Measurements from ENCODE around the gene TRNT1.
A peak's percentile ranks its signal among the peaks of the same experiment; 100 is the strongest.

Gene TRNT1

DNA sequence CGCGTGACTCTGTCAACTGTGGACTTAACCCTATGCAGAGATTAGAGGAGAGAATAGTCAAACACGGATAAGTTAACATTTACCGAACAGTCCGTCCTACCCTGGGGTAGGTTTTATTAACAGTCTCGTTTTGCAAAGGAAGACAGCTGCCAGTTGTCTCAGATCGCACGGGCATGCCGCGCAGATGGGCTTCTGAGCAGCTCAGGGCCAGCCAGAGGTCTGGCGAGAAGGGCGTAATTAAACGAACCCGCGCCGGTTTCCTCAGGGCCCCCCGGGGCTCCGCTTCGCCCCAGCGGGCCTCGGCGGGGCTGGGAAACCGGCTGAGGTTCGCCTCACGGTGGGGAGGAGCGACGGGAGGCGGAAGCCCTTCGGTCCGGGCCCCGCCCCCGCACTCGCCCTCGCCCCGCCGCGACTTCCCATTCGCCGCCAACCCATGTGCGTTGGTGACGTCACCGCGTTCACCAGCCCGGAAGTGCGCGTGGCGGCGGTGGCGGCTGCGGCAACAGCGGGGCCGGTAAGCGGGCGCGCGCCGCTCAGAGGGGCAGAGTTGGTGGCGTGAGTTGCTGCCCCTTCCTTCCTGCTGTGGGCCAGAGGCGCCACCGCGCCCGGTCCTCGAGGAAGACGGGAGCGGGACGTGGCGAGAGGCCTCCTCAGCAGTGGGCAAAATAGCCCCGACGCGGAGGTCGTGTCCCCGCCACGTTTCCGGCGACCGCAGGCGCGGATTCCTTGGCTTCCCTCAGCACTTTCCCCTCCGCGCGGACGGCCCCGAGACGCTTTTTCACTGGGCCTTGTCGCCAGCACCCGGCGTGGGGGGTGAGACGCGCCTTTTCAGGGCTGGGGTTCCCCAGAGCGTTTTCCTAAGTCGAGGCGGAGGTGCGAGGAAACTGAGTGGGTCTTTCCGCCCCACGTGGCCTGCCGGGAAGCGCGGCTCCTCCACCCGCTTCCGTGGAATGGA, at the start of gene TRNT1:
Gene TRNT1 (plus strand): TSS at position 464 of the 955 bp plus-strand sequence. CDS start 2,101 bp downstream, outside the sequence.
- peak; percentile 96 for DNase-seq (ENCODE audit: low read depth)

DNA sequence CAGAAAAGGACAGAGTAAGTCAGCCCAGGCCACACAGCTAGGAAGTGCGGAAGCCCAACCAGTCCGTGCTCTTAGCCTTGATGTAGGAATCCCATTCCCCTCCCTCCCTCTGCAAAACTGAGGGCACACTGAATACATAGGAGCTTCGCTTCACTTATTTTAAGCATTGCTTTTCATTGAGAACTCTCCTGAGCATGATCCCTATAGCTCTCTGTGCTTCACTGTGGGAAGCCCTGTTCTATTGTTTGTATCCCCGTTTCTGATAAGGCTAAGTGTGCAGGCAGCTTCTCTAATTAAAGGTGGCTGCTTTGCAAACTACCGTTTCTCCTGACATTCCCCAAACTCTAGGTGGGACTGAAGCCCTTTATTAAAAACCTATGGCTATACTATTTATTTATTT, 46.4 kb upstream of the TRNT1 start:
- DNase-seq (ENCODE audit: low read depth): no peak

DNA sequence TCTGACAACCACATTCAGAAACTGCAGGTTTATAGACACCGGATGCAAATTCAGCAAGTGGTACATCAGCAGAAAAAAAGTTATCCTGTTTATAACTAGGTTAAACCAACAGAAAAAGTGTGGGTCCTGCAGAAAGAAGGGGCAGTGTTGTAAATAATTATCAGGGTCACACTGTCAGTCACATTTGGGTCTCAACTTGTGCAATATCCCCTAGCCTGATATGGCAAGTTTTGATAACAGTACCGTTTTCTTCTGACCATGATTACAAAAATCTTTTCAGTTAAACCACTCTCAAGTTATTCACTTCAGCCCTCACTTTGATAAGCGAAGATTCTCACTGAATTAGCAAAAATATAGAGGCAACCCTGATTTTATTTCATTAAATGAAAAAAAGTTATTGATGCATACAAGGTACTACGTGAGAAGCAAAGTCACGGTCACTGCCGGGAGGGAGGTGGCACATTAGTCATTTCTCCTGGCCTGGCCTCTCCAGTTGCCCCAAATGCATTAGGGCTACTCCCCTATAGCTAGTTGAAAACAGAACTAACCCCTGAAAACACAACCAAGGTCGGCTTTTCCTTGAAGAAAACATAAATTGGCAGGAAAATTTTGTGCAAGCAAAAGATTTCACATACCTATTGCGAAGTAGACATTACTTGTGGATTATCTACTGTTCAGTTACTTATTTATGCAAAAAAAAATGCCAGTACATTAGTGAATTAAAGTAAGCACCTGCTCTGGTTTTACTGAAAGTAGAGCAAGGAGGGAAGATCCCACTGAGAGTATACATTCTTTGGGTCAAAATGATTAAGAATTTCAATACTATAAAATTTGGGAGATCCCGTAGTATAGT, 45.1 kb upstream of the TRNT1 start:
- no peak for DNase-seq (ENCODE audit: low read depth)

DNA sequence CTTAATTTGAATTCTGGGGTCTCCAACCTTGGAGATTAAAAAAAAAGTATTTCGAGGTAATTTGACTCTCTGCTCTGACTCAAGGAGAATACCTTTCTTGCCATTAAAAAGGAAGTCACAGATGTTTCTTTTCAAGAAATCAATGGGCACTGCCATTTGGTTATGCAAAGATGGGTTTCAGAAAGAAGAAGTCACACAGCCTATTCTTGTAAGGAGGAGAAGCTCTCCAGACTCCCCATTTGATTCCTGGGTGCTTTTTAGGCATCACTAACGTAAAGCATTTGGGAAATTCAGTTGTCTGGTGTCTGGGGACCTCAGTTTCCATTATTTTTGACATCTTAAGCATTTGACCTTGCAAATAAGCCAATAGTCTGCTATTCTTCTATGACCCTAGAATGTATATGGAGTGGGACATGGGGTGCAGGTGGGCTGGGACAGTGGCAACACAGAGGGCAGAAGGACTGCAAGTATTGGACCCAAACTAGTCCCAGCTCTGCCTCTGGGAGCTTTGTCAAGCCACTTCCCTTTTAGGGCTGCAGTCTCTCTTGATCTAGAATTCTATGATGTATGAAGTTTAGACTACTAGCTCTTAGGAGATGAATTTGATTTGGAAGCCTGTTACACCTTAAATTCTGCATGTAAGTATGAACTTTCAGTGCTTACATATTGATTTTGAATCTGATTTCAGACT, 44.4 kb upstream of the TRNT1 start:
- DNase-seq (ENCODE audit: low read depth): no peak

DNA sequence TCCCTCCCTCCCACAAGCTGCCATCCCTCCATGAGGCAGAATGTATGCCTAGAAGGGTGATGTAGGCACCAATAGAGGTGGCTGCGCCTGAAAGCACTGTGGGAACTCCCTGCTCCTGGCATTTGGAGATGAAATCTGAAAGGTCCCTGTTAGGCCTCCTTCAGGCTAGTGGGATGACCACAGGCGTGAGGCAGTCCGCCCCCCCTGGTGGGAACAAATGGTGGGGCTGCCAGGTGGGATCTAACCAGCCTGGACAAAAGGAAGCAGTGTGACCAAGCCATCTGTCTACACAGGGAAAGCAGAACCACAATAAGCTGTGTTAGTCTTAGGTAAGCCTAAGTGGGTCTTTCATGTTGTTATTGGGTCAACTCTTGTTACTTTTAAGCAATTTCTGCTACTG, 41.9 kb upstream of the TRNT1 start:
- DNase-seq (ENCODE audit: low read depth): no peak

DNA sequence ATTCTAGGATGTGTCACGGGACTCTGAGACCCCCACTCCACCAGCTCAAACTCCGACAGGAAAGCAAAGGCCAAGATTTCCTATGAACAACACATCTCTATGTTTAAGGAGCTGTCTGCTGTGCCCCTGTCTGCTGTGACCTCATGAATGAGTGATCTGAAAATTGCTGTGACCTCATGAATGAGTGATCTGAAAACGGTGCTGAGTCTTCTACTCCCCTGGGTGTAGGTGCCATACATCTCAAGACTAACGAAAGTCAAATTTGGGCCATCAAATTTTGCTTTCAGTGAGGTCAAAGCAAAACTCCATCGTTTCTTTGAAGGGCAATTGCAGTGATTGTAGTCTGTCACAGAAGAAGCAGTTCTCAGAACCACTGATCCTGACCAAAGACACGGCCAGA, 41.0 kb upstream of the TRNT1 start:
- DNase-seq (ENCODE audit: low read depth): no peak

DNA sequence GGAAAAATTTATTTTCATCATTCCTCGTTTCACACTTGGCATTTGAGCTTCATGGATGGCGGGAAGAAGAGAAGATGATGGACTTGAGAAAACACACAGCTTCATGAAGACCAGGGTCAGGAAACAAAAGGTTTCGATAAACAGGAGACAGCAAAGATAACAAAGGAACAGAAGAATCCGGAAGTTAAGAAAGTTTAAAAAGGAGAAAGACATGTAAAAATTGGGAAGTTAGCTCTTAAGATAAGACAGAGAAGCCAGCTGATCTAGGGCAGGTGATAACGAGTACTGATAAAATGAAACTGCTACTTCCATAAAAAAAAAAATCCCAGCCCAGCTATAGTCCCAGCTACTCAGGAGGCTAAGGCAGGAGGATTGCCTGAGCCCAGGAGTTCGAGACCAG, 40.5 kb upstream of the TRNT1 start:
- no peak for DNase-seq (ENCODE audit: low read depth)

DNA sequence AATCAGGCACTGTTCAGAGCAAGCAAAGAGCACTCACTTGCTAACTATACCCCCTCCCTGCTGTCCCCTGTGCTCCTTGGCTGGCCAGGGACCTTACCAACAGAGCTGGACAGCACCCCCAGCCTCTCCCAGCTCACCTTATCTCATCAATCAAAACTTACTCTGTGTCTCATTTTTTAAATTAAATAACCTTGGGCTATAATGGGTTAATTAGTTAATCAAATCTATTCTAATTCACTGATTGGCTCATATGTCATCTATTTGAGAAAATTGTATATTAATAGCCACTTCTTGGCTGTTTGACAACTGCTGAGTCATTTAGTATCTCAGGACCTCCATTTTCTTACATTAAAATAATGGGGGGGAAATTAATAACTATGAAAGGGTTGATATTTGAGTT, 39.5 kb upstream of the TRNT1 start:
- DNase-seq (ENCODE audit: low read depth): no peak

DNA sequence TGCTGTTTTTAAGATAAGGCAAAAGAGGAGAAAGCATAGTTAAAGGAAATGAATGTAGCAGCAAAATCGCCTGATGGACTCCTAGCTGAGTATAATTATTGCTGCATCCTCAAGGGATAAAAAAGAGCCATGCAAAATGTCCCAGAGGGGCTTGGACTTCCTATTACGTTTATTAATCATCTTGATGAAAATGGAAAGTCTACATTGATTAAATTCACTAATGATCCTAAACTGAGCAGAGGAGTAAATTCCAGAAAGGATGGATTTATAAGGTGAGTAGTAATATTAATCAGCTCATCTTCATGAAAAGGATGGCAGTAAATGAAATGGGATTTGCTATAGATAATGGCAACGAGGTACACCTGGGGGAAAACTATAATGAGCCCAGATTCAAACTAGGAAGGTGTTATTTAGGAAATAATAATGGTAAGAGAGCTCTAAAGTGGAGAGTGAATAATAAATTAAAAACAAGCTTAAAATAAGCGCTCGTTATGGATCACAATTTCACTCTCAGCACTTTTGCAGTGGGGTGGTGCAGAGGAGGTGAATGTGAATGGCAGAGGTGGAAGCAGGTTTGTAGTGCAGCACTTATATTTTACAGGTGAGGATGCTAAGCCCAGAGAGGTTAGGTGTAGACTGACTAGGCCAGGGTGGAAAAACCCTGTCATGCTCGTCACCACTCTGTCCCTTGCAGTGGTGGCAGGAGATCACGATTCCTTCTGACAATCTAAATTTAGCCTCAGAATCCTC, 38.8 kb upstream of the TRNT1 start:
- no peak for DNase-seq (ENCODE audit: low read depth)

DNA sequence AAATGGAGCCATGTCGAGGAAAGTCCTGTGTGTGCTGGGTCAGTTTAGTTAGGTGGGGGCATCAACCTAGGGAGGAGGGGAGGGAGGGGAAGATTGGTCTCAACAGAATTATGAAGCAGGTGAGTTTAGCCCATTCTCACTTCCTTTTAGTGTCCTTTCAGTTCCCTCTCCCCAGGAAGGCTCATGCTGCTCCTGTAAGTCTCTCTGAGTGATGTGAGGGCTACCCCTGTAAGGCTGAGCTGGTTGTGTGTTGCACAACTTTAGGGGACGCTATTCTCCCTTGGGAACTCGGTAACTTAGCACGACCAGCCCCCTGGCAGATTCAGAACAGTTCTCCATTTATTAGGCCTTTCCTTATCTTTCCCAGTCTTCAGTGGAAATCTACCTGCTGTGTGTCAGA, 37.7 kb upstream of the TRNT1 start:
- no peak for DNase-seq (ENCODE audit: low read depth)

DNA sequence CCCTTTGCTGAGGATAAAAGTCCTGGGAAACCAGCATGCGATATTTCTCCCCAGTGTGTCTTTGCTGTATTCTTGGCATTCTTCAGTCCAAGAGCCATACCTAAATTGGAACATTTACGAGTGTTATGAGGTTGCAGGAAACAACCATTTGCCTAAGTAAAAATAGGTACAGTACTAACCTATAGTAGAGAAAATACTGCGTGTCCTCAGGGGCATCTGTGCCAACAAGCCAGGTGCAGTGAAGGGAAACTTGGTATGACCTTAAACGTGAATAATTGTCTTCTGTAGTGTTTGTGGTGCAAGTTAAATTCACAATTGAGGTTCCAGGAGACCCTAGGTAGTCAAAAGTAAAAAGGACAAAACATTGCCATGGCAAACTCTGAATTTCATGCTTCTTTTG, 28.8 kb upstream of the TRNT1 start:
- no peak for DNase-seq (ENCODE audit: low read depth)

DNA sequence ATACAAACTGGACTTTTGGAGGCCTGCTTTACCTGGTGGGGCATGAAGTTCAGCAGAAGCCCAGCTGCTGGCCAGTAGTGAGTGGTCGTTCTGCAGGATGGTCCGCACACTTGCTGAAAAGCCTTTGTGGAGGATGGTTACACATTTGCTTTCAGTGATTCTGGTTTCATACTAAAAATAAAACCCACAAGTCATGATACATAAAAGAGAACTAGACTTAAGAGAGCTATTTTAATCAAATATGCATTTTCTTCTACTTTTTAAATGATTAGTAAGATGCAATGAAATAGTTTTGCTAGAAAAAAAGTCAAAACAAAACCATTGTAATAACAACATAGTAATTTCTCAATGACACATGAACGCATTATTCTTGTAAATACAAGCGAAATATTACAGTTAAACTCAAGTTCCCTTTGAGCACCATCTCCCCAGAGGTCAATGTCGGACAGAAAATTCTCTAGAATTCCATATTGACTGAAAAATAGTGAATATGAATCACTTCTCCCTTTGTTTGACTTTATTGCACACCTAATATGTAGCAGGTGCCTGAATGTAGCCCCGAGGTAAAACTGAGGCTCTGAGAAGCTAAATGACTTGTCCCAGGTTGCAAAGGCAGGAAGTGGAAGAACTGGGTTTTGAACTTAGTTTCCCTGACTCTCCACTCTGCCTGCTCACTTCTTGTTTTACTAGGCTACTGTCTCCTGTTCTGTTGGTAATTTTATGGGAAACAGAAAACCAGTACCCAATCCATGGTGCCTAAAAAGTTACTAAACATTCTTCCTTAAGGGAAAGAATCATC, 24.9 kb upstream of the TRNT1 start:
- no peak for DNase-seq (ENCODE audit: low read depth)

DNA sequence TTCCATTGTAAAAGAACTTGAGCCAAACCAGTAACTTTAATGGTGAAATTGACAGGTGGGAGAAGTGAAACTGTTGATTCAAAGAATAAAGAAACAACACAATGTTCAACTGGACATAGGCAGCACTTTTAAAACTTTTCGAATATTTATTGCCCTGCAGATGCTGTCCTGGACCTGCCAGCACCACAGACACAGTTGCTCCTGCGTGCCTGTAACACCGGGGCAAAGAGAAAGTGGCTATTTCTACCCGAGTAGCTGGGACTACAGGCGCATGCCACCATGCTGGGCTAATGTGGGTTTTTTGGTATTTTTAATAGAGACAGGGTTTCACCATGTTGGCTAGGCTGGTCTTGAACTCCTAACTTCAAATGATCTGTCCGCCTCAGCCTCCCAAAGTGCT, 24.0 kb upstream of the TRNT1 start:
- no peak for DNase-seq (ENCODE audit: low read depth)

DNA sequence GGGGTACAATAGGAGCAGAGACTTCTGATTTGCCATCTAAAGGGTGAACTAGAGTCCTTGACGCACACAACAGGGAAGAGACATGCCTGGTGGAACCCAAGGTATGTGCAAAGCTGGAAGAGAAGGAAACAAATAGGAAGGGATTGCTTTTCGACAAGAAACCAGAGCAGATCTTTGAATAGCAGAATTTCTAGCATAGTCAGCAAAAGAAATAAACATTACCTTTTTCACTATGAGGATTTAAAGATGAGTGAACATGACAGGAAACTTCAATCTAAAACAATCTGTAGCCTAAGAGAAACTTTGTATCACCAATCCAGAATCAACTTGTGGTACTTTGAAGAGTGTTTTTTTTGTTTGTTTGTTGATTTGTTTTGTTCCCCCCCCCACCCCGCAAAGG, 21.5 kb upstream of the TRNT1 start:
- DNase-seq (ENCODE audit: low read depth): no peak

DNA sequence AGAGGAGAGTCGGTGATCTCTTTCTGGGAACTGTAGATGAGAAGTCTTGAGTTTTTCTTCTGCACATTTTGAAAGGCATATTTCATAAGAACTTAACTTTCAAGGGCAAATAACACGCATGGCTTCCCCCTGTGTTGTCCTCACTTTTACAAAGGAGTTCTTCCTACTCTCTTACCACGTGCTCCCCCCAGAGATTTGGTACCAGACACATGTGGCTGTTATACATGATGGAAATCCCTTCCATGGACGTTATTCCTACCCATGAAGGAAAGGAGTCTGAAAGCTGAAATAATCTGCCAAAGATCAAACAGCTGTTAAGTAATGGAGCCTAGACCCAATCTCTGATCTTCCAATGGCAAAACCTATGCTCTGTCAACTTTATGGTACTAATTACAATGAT, 20.9 kb upstream of the TRNT1 start:
- DNase-seq (ENCODE audit: low read depth): no peak

DNA sequence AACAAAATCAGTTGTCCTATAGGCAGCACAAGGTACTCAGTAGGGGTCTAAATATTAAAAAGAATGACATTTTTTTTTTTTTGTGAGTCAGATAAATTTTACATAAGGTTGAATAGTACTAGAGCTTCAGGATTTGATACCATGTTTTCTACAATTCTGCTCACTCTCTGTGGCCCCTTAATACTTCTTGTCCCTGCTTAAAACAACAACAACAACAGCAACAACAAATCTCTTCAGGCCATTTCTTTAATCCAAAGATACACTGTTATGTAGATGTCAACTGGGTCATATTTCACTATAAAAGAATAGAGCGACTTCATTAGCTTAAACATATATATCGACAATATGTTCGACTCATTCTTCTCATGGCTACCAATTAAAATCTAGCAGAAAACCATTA, 19.6 kb upstream of the TRNT1 start:
- DNase-seq (ENCODE audit: low read depth): no peak

DNA sequence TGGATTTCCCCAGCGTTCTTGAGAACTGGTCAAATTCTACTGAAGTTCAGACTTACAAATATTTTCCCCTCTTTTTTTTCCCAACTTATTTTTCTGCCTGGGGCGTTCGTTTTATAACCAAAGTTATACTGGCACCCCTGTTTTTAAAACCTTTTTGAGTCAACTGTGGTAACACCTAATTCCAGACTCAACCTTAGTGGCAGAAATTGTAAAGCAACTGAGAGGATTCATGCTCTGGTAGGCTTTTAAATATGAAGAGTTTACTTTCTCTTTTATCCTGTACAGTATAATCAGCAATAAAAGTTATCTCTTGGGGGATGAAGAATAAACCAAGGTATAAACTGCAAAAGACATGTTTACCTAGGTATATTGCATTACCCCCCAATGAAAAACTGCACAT, 18.9 kb upstream of the TRNT1 start:
- DNase-seq (ENCODE audit: low read depth): no peak

DNA sequence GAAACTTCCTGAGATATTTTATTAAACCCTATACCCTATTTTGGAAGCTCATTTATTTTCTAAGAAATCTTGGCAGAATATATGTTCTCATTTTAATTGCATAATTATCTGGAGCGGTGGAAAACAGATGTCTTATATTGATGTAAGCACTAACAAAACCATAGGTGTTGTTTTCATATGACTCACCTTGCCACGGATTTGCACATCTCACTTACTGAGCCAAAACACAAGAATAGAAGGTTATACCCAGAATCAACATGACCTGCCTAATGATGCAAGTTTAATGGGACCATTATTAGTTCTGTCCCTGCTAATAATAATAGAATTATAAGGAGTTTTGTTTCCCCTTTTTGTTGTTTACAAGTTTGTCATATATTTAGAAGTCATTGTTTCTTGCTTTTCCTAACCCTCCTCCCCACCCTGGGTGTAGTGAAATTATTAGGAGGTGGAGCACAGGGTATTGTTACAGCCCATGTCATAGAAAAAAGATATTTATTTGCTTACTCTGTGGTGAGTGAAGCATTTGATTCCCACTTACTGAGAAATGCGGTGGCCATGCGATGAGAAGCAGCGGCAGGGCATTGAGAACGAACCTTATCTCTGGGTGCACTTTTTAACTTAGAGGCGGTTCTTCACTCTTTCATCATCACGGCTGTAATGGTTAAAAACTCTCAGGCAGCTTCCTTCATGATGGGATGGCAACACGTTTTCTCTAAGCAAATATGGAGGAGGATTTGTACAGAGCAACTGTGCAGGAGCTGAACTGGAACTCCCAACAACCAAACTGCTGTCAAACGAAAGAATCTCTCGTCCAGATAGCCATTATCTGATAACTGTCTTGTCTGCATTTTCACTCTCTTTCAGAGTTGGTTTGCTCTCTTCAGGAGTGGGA, 17.1 kb upstream of the TRNT1 start:
- no peak for DNase-seq (ENCODE audit: low read depth)

DNA sequence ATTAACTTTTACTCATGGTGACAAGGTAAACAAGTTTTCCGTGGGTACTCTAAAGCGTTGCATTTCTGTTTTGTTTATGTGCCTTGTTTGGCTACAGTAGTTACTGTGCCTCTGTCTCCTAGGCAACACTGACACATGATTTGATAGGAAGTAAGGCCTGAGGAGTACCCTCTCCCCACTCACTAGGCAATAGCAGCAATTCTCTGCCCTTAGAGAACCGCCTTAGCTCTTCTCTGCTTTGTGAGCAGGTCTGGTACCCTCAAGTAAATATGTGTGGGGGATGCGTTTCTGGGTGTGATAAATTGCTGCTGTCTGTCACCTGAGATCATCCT, 16.5 kb upstream of the TRNT1 start, which contains the start of gene IL5RA:
Gene IL5RA (minus strand): TSS at position 76 of the 332 bp plus-strand sequence. CDS start 5,390 bp downstream, outside the sequence.
- no peak for DNase-seq (ENCODE audit: low read depth)

Measured in stimulated activated CD4-positive, alpha-beta T cell treated with anti-CD3 and anti-CD28 coated beads, Interleukin-2, amount 100 ng/mL, for 4 hours (primary cell).